Ecto neural progenitor cell (in vitro differentiated cells): ENCODE results near the gene JAKMIP2.

Experiments
- DNase-seq: peaks from one replicate; pipeline ENCODE4 v3.0.0-alpha.2; 2018; ENCODE audit warnings: low spot score

Gene JAKMIP2

DNA sequence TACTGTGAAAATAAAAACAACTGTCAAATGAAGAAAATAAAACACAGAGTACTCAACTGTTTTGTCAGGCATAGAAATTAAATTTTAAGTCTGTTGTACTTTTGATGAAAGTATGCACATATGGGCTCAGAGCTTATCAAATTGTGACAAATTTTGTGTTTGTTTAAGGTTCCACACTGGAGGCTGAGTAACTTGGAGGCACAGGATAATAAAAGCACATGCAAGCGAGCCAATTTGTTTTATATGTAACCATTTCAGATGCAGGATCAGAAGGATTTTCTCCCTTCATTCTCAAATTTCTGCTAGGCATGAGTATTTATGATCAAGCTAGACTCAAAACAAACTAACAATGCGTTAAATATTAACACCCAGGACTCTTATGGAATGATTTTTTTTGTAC lies 87.8 kb downstream of the JAKMIP2 start:
- no peak for DNase-seq

DNA sequence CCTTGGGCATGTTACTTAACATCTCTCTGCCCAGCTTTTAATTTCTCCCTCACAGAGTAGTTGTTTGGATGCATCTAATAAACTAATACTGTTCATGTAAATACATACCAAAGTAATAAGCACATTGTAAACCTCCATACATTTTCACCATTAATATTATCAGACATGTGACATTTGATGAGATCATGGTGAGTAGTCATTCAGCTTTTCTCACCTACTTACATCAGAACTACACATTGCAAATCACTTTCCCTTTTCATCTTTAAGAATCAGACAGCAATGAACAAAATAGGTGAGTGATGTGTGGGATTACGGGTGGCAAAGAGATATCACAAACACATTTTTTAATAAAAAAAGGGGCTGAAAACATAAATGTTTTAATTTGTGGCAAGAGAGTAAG lies 89.3 kb downstream of the JAKMIP2 start:
- DNase-seq: no peak

DNA sequence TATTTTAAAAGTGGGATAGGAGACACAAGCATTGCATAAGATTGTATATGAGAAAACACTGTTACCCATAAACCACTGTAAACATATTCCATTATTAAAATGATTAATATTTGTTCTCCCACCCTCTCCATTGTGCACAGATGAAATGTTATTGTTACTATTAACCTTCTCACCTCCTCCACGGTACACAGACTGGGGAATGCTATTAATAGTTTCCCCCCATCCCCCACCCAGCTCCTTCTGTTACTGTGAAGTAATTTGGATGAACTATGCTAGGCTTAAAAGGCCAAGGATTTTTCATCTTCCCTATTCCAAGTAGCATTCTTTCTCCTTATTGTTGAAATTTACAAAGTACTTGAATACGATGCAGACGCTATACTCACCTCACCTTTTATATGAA lies 91.4 kb downstream of the JAKMIP2 start:
- DNase-seq: no peak

DNA sequence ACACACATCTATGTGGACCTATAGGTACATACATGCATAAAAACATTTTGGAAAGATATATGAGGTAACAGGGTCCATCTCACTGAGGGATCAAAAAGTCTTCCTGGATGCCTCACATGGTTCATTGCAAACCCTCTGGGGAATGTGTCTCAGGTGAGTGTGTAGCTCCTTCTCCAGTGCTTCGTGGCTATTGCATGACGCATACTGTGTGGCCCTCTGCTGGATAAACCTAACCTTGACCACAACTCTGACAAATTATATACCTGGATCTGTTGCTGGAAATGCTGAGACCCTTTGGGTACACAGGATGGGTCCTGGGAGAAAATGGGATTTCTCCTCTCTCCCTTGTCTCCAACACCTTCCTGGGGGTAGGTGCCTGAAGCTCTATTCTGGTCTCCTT lies 91.9 kb downstream of the JAKMIP2 start:
- DNase-seq: no peak

DNA sequence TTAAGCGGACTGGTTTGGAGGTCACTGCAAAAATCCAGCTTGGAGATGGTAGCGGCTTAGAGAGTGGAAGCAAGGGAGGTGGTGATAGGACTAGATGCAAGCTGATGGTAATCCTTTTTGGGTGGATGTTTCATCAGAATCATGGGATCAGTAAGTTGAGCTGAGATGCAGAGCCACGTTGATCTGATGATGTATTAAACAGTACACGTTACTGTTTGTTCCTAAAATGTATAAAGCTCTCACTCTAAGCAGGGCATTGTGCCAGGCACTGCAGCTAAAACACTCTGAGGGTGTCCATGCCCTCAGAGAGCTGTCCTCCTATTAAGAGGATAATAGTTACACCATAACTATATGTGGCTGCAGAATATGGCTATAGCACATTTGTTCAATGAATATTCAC lies 93.1 kb downstream of the JAKMIP2 start:
- DNase-seq: no peak

DNA sequence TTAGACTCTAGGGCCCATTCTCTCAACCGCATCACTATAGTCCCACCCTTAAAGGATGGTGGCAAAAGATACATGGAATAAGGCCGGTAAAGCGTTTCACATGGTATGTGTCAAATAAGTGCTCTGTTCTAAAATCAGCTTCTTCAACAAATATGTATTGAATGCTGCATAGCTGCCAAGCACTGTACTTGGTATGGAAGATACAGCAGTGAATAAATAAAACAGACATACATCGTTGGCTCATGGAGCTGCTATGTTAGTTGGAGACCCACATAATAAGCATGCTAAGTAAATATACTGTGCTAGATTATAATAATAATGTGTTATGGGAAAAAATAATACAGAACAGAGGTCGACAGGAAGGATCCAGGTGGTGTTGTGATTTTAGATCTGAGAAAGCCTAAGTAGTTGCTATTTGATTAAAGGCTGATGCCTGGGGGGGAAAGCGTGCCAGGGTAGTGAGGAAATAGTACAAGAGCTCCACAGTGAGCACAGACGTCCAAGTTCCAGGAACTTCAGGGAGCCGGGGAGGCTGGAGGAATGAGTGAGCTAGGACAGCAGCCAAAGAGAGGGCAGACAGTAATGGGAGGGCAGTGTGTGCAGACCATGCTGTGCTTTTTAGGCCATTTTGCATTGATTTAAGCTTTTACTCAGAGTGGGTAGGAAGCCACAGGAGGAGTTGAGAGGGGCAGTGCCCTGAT lies 93.7 kb downstream of the JAKMIP2 start:
- no peak for DNase-seq

DNA sequence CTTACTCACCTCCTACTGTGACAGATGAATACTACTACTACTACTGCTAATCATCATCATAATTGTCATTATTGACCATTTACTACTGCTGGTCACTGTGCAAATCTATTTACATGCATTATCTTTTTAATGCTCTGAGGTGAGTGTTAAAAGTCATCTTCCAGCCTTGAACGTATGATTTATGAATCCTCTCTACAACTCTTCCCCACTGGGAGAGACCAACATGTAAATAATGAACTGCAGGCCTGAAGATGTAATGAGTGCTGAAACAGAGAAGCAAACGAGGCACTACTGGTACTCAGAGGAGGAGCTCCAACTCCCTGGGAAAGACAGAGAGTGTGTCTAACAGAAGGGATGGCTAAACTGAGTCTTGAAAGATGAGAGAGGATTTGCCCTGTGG lies 95.4 kb downstream of the JAKMIP2 start:
- no peak for DNase-seq

DNA sequence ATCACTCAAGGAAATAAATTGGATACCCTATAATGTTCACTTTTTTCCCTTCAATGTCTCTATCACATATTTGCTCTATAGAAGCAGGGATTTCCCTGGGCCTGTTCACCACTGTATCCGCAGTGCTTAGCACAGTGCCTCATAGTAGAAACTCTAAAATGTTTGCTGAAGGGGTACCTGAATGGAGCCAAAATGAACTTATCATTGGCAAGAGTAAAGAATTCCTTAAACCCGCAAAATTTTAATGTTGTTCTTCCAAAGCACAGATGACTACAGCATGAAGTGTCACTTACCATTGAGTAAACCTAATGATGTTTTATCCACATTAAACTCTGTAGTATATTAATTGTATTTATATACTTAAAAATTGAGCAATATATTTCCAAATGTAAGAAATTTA lies 96.1 kb downstream of the JAKMIP2 start:
- DNase-seq: no peak

DNA sequence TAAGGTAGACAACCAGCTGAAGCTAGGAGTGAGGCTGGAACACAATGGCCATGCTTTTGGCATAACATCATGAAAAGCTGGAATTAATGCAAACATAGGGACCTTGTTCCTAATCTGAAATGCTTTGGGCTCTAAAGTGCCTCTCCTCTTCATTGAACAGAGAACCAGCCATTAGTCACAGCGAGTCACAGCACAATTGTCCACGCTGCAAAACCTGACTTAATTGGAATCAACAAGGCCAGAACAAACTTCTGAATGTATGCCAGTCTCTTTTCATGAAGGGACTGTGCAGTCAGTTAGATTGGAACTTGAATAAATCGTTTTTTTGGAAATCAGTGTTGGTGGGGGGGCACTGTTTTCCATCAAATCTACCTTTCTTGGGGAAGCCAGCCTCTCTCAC lies 96.5 kb downstream of the JAKMIP2 start:
- no peak for DNase-seq

DNA sequence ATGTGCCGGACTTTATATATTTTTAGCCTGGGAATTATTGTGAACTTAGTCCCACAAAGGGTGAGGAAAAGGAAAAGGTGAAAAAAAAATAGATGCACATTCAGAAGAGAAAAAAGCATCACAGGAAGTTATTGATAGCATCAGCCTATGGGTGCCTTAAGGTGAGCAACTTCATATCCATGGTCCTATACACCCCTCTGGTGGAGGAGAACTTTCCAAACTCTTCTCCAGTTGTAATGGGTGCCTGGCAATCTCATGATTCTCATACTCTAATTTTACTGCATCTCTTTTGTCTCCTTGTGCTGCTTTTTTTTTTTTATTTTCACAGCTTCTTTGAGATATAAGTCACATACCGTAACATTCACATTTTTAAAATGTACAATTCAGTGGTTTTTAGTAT lies 107.4 kb downstream of the JAKMIP2 start:
- no peak for DNase-seq

DNA sequence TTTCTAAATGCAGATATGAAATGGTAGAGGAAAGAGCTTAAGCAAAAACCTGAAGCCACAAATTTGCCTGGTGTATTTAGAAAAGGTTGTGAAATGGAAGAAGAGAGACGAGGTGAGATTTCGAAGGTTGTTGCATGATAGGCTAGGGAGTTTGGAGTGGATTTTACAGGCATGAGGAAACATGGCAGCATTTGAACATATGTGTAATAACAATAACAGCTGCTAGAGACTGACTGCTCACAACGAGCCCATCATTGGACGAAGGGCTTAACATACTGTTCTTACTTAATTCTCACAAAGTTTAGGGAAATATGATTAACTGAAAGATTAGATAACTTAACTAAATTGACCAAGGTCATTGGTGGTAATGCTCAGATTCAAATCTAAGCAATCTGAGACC lies 108.1 kb downstream of the JAKMIP2 start:
- DNase-seq: no peak

DNA sequence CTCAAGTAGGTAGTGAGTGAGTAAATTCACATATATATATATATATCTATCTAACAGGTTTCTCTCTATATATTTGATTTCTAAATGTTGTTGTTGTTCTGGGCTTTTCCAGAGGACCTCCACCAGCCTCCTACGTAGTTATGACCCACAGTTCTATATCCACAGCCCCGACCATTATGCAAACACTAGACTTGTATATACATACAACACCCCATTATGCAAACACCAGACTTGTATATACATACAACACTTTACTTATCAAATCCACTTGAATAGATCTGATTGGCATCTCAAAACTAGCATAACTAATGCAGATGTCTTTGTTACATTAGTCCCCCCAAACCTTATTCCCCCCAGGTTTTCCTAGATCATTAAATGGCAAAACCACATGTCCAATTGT lies 108.7 kb downstream of the JAKMIP2 start:
- no peak for DNase-seq

DNA sequence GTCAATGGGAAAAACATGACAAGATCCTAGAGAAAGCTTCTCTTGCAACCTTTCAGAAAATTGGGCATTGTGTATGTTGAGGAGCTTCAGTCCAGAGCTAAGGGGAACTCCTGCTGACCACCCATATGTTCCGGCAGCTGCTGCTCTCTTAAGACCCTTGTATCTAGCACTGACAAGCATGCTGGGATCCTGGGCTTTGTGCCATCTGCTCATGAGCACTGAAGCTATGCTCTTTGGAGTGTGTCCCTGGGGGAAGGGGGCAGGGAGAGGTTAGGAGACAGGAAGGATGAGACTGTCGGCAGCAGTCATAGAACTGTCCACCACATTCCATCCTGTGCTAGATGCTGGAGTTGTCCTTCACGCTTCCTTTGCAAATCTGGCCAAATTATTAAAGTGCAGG lies 109.3 kb downstream of the JAKMIP2 start:
- no peak for DNase-seq

DNA sequence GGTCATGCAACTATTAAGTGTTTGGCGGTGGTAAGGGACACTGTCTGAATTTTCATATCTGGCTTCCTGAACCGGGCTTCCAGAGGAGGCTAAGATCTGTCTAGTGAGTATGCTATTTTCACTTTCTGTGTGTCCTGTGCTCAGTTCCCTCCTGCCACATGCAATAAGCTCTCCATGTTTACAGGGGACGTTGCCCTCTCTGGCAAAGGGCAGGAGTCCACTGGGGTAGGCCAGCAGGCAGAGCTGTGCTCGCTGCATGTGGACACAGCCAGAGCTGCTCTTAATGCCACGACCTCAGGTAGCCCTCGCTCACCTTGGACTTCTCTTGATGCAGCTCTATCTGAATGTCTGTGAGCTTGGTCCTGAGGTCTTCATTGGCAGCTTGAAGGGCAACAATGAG lies 111.2 kb downstream of the JAKMIP2 start:
- no peak for DNase-seq

DNA sequence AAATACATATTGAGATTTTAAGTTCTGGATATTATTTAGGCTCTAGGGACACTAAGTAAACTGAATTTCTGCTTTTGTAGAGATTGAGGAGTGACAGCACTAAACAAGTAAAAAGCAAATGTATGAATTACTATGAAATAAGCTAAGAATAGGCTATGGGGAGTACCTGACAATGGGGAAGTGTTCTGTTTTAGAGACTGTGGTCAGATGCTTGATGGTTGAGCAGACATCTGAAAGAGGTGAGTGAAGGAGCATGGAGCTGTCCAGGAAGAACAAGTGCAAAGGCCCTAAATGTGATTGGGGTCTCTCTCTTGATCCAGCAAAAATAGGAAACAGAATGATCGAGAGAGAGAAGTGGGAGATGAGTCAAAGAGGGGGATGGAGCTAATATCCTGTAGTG lies 111.7 kb downstream of the JAKMIP2 start:
- DNase-seq: no peak

DNA sequence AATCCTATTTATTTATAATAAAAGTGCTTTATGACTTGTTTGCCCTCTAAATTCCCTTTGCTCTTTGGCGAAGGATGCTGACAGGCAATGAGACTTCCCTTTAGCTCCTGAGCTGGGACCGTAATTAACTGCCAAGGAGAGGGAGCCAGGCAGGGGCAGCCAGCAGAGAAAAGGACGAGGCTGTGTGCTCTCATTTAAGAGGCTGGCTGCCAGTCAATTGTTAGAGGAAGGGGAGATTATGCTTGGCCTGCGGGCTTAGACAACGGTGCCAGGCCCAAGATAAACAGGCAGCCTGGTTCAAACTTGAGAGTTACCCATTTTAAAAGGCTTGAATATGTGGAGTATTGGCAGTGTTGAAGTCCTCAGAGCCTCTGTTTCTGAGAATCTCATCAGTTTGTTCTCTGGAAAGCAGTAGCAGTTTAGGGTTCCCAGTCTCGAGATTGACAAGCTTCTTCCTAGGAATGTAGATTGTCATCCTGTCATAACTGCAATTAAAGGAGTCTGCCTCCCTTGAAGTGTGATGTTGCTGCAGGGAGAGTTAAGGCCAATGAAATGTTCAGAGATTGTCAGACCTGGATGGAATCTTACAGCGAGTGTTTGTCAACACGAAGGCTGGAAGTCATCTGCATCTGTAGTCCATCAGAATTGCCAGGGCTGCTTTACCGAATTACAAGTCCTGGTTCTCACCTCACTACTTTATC lies 113.2 kb downstream of the JAKMIP2 start:
- DNase-seq: no peak

DNA sequence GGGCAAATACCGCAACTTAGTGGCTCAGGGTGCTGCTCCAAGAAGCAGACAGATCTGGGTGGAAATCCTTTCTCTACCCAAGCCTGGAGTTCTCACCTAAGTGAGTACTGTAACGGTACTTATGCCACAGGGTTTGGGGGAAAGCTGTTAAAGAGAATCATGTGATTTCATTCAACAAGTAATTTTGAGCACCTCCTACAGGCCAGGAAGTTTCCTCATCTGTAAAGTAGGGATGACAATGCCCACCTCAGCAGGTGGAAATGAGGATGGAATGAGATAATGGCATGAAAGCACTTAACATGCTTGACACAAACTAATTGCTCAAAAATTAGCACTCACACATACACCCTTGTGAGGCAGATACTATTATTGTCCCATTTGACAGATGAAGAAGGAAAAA lies 114.1 kb downstream of the JAKMIP2 start:
- no peak for DNase-seq

DNA sequence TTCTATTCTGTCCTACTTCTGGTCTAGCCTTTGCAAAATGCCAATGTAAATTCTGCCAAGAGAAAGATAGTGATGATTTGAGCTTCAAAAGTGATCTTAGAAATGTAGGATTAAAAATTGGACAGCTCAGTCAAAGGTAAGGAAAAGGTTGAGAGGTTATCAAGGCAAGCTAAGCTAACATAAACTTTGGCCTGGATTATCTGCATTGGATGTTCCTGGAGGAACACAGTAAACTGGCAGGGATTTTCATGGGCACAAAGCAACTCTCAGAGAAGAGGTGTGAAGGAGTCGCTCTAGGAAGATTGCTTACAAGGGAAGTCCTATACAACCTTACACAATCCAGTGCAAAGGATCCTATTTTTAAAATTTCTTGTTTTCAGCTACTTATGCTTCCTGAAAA lies 115.2 kb downstream of the JAKMIP2 start:
- no peak for DNase-seq

DNA sequence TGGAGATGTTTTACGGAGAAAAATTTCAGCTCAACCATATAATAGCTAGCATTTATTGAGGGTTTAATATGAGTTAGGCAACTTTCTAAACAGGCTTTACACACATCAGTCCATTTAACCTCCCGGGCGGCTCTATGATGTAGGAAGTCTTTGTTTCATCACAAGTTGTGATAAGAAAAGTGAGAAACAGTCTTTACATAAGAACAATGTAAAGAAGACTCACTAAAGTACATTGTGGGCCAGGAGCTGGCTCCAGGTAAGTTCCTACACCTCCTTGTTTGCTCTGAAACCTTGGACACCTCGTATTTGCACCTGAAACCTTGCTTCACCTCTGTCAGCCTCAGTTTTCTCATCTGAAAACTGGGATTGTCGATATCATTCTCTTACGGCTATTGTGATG lies 116.1 kb downstream of the JAKMIP2 start:
- no peak for DNase-seq

DNA sequence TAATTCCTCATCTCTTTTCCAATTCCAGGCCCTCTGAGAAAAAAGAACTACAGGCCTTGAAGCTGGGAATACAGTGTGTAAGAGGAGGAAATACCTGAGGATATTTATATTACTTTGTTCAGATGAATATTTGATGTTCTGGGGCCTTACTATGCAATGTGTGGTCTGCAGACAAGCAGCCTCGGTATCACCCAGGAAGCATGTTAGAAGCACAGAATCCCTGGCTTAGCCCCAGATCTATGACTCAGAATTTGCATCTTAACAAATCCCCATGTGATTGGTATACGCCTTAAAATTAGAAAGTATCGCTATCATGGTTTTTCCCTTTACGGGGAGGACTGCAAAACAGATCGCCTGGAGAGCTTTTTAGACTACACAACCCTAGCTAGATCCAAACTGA lies 121.0 kb downstream of the JAKMIP2 start:
- DNase-seq: no peak

DNA sequence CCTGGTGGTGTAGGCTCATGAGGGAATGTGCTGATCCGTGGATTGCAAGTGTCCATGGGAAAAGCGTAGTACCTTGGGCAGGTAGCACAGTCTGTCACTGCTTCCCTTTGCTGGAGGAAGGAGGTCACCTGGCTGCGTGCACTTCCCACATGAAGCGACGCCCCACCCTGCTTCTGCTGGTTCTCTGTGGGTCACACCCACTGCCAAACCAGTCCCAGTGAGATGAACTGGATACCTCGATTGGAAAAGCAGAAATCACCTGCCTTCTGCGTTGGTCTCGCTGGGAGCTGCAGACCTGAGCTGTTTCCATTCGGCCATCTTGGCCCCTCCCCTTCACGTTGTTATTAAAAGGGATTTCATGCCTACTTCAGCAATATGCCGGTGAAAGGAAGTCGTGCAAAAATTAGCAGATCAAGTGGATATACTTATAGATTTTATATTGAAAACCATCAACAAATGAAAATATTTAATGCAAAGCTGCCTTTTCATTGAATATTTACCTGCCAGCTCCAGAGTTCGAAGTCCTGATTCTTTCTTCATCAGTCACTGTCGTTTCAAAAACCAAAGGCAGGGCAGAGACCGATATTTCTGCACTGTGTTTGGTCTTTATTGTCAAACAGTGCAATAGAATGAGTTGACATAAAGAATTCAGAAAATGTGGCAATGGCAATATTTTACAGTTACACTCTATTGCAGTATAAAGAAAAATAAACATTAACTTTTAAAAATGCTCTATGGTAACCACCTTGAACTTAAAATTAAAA lies 123.2 kb downstream of the JAKMIP2 start:
- DNase-seq: no peak

DNA sequence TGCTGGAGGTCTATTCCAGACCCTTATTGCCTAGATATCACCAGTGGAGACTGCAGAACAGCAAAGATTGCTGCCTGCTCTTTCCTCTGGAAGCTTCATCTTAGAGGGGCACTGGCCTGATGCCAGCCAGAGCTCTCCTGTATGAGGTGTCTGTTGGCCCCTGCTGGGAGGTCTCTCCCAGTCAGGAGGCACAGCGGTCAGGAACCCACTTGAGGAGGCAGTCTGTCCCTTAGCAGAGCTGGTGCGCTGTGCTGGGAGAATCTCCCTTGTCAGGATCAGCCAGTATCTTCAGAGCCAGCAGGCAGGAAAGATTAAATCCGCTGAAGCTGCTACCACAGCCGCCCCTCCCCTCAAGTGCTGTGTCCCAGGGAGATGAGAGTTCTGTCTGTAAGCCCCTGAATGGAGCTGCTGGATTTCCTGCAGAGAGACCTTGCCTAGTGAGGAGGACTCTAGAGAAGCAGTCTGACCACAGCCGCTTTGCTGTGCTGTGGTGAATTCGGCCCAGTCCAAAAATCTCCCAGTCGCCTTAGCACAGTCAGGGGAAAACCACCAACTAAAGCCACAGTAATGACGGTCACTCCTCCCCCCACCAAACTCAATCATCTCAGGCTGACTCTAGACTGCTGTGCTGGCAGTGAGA lies 124.1 kb downstream of the JAKMIP2 start:
- peak; percentile 66 for DNase-seq

DNA sequence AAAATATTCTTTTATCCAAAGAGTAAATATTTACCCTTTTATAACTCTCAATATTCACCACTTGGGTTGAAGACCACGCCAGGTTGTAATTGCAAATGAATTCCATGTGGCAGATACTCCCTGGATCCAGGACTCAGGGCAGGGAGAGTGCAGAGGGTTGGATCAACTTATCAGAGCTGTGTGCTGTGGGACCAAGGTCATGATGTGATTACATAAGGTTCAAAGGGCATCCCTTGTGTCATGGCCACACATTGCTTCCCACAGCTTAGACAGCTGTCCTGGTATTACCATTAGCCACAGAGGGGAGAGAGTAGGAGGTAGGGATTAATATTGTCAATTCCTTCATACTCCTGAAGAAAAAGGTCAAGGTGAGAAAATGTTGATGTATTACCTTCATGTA lies 133.9 kb downstream of the JAKMIP2 start:
- DNase-seq: no peak
